ENCODE measurements around the gene MYOCOS. TPM values are rescaled to one million over a fixed set of nuclear protein-coding genes. Genes with fewer than 3 reads are reported as not detected.
"Not testable (repeated sequence)": the region's sequence is repeated elsewhere in the genome, so short reads cannot be mapped to it uniquely, and the experiment has no call there.

MYOCOS gene
- total RNA-seq, 1 donor from 2014 or later: 0.21 TPM

DNA sequence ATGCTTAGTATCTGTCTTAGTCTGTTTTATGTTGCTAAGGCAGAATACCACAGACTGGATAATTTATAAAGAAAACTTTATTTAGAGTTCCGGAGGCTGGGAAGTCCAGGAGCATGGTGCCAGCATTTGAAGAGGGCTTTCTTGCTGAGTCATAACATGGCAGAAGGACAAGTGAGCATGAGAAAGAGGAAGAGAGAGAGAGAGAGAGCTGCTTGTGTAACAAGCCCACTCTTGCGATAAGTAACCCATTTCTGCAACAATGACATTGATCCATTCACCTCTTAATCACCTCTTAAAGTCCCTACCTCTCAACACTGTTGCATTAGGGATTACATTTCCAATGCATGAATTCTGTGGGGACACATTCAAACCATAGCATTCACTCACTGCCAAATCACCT lies 11.7 kb upstream of the MYOCOS start:
- Mint-ChIP-seq H3K4me3 (no peak overlapping the region), H3K27ac (ENCODE audit: unreplicated experiment) (no peak overlapping the region), H3K9me3 (no peaks in the 10 kb centered on the region), H3K27me3 (ENCODE audit: low read depth) (no peaks in the 10 kb centered on the region), H3K4me1 (no peaks in the 10 kb centered on the region), H3K36me3 (ENCODE audit: low read depth) (no peaks in the 10 kb centered on the region)
- no peak for DNase-seq (ENCODE audit: low read depth, low spot score)
- TF ChIP-seq, protein P1, sequence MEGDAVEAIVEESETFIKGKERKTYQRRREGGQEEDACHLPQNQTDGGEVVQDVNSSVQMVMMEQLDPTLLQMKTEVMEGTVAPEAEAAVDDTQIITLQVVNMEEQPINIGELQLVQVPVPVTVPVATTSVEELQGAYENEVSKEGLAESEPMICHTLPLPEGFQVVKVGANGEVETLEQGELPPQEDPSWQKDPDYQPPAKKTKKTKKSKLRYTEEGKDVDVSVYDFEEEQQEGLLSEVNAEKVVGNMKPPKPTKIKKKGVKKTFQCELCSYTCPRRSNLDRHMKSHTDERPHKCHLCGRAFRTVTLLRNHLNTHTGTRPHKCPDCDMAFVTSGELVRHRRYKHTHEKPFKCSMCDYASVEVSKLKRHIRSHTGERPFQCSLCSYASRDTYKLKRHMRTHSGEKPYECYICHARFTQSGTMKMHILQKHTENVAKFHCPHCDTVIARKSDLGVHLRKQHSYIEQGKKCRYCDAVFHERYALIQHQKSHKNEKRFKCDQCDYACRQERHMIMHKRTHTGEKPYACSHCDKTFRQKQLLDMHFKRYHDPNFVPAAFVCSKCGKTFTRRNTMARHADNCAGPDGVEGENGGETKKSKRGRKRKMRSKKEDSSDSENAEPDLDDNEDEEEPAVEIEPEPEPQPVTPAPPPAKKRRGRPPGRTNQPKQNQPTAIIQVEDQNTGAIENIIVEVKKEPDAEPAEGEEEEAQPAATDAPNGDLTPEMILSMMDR (conservative IDR thresholded peaks at IDR 0.05): no peak

DNA sequence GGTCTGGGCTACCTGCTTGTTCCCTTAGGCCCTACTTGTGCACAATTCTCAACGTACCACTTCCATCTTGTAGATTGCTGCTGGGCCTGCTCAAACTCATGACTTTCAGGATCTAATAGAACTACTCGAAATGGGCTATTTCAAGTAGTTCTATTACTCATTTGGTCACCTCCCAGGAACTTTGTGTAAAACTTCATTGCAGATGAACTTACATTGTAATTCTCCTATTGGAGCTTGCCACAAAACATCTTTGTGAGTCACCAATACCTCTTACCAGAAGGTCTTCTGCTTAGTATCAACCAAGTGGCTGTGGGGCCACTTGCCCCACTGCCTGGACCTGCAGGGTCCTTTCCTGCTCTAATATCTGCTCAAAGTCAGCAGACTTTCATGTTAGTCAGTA lies 10.7 kb upstream of the MYOCOS start:
- no peaks in the 10 kb centered on the region for H3K9me3 Mint-ChIP-seq
- H3K27ac Mint-ChIP-seq (ENCODE audit: unreplicated experiment): no peak overlapping the region

DNA sequence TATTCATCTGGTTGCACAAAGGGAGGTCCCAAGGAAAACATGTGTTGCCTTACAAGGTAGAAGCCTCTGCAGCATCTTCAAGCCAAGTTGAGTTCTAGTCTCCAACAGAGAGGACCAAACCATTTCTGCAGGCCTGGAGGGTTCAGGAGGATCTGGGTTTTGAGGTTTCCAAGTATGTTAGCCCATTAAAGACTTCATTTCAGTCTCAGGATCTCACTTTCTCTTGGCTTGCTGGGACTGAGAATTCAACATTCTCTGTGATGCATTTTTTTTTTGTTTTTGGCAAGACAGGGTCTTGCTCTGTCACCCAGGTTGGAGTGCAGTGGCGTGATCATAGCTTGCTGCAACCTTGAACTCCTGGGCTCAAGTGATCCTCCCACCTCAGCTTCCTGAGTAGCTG lies 8.8 kb upstream of the MYOCOS start:
- TF ChIP-seq, protein P1 (conservative IDR thresholded peaks at IDR 0.05): no peak
- no peak overlapping the region for H3K27ac Mint-ChIP-seq (ENCODE audit: unreplicated experiment)

More for the DNA sequence above, 10.7 kb upstream of the MYOCOS start:
- no peaks in the 10 kb centered on the region for H3K36me3 Mint-ChIP-seq (ENCODE audit: low read depth)
- TF ChIP-seq, protein P1 (conservative IDR thresholded peaks at IDR 0.05): no peak
- no peaks in the 10 kb centered on the region for H3K27me3 Mint-ChIP-seq (ENCODE audit: low read depth)
- no peak overlapping the region for H3K4me3 Mint-ChIP-seq
- no peaks in the 10 kb centered on the region for H3K4me1 Mint-ChIP-seq
- no peak for DNase-seq (ENCODE audit: low read depth, low spot score)

DNA sequence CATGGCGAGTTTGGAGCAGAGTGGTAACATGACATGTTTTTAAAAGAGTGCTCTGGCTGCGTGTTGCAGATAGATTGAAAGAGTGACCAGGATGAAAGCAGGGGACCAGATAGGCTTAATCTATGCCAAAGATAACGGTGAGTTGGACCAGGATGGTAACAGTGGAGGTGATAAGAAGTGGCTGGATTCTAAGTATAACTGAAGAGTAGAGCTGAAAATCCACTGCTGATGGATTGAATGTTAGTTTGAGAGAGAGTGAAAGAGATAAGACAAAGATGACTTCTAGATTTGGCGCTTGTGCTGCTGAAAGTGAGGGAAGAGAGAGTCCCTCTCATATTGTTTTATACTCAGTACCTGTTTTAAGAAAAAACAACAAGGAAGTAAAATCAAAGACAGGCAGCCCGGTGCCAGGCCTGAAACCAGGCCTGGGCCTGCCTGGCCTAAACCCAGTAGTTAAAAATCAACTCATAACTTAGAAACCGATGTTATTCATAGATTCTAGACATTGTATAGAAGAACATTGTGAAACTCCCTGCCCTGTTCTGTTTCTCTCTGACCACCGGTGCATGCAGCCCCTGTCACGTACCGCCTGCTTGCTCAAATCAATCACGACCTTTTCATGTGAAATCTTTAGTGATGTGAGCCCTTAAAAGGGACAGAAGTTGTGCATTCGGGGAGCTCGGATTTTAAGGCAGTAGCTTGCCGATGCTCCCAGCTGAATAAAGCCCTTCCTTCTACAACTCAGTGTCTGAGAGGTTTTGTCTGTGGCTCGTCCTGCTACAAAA lies 6.7 kb upstream of the MYOCOS start:
- not testable (repeated sequence) for H3K4me3 Mint-ChIP-seq; H3K36me3 Mint-ChIP-seq (ENCODE audit: low read depth); H3K27ac Mint-ChIP-seq (ENCODE audit: unreplicated experiment); DNase-seq (ENCODE audit: low read depth, low spot score); H3K4me1 Mint-ChIP-seq; H3K27me3 Mint-ChIP-seq (ENCODE audit: low read depth); H3K9me3 Mint-ChIP-seq

More for the DNA sequence above, 8.8 kb upstream of the MYOCOS start:
- Mint-ChIP-seq H3K4me3 (no peak overlapping the region), H3K36me3 (ENCODE audit: low read depth) (no peaks in the 10 kb centered on the region), H3K9me3 (no peaks in the 10 kb centered on the region), H3K27me3 (ENCODE audit: low read depth) (no peaks in the 10 kb centered on the region), H3K4me1 (no peaks in the 10 kb centered on the region)
- no peak for DNase-seq (ENCODE audit: low read depth, low spot score)

DNA sequence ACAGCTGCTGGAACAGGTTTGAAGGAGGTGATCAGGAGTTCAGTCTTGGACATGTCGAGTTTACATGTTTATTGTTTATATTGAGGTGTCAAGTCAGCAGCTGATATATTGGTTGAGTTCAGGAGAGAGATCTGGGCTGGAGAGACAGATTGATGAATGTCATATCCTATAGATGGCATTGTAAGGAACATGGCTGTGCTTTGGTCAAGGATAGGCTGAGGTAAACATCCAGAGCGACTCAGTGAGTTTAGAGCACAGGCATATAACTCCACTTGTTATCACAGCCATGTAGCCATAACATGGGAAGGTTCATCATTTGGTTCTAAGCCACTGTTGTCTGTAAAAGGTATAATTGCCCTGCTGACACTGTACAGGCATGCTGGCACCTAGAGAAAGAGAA lies 5.5 kb upstream of the MYOCOS start:
- no peaks in the 10 kb centered on the region for H3K4me1 Mint-ChIP-seq
- no peak for DNase-seq (ENCODE audit: low read depth, low spot score)
- no peak overlapping the region for H3K4me3 Mint-ChIP-seq
- H3K27ac Mint-ChIP-seq (ENCODE audit: unreplicated experiment): no peak overlapping the region
- H3K27me3 Mint-ChIP-seq (ENCODE audit: low read depth): no peaks in the 10 kb centered on the region
- peaks cover 3% of the 10 kb centered on the region for H3K9me3 Mint-ChIP-seq
- H3K36me3 Mint-ChIP-seq (ENCODE audit: low read depth): no peaks in the 10 kb centered on the region
- TF ChIP-seq, protein P1 (conservative IDR thresholded peaks at IDR 0.05): no peak

DNA sequence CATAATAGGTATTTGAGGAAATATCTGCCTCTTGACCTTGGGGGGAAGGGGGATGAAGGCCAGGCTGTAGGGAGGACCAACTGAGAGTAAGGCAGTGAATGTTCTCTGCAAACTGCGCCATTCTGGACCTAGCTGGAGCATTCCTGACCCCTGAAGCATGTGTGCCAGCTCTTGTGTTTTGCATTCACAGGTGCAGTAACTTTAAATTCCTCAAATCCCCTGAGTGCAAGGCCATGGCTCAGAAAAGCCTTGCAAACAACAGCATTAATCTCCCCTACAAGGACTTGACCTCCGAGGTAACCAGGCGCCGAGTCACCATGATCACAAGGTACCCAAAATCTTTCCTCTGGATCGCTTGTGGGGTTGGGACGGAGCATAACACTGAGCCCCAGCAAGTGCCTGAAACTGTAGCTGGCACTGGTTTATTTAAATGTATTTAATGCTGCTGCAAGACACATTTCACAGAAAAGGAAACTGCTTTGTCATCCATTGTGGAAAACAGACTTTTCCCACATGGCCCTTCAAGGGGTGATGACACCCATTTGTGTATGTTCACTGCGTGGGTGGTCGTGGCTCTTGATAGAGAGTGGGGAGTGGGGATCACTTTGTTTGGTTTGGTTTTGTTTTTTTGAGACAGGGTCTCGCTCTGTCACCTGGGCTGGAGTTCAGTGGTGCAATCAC lies 1.7 kb downstream of the MYOCOS start:
- Mint-ChIP-seq H3K9me3 (peaks cover 3% of the 10 kb centered on the region), H3K36me3 (ENCODE audit: low read depth) (no peaks in the 10 kb centered on the region), H3K4me3 (no peak overlapping the region), H3K27me3 (ENCODE audit: low read depth) (no peaks in the 10 kb centered on the region), H3K4me1 (no peaks in the 10 kb centered on the region), H3K27ac (ENCODE audit: unreplicated experiment) (no peak overlapping the region)
- DNase-seq (ENCODE audit: low read depth, low spot score): no peak
- TF ChIP-seq, protein P1 (conservative IDR thresholded peaks at IDR 0.05): no peak
